OCI-LY3 (cell line): Measurements from ENCODE around the gene SMTN.

Experiments
- CTCF ChIP-seq: fragments of 200-600, 300-600 bp; sonication (generic); IDR thresholded peaks from 2 replicates; pipeline ENCODE4 v1.5.1; 2014; ENCODE audit warnings: antibody characterized with exemption, low read length, low read depth
- EZH2phosphoT487 ChIP-seq: fragments of 200-600 bp; shearing (Covaris generic); IDR thresholded peaks from 2 replicates; pipeline ENCODE4 v1.6.1; 2018; ENCODE audit warnings: antibody characterized with exemption, mixed run types, low read depth

GRCh38 chr22:31105282-31105929, 24.3 kb downstream of the SMTN start:
- TF ChIP-seq CTCF (no peak), EZH2phosphoT487 (no peak)
